OCI-M2 (cell line): ENCODE data around the gene CFAP299.
"Not testable (repeated sequence)": the region's sequence is repeated elsewhere in the genome, so short reads cannot be mapped to it uniquely, and the experiment has no call there.

Source experiments
- DNase-seq: peaks from one replicate; lab custom pipeline; 2025; ENCODE audit not compliant: unreplicated experiment; lab: John Stamatoyannopoulos, UW

The CFAP299 gene

GRCh38 chr4:80335554-80336358, at the start of gene CFAP299:
Gene CFAP299, plus strand, starts transcription at chr4:80335730.
- peak; percentile 83 for DNase-seq

- DNase-seq = no peak
Observed at GRCh38 chr4:80286451-80286850, 49.1 kb upstream of the CFAP299 start.

- not testable (repeated sequence) for DNase-seq
Observed at GRCh38 chr4:80290665-80291064, 44.9 kb upstream of the CFAP299 start.

- DNase-seq = no peak
Observed at GRCh38 chr4:80294206-80294605, 41.3 kb upstream of the CFAP299 start.

GRCh38 chr4:80295336-80295735, 40.2 kb upstream of the CFAP299 start:
- no peak for DNase-seq

GRCh38 chr4:80295826-80296225, 39.7 kb upstream of the CFAP299 start:
- no peak for DNase-seq

- DNase-seq = no peak
Observed at GRCh38 chr4:80301884-80302283, 33.6 kb upstream of the CFAP299 start.

GRCh38 chr4:80302616-80303223, 32.8 kb upstream of the CFAP299 start:
- no peak for DNase-seq

GRCh38 chr4:80305466-80305865, 30.1 kb upstream of the CFAP299 start:
- no peak for DNase-seq

- DNase-seq = no peak
Observed at GRCh38 chr4:80306260-80306659, 29.3 kb upstream of the CFAP299 start.

GRCh38 chr4:80307183-80307735, 28.3 kb upstream of the CFAP299 start:
- no peak for DNase-seq

- no peak for DNase-seq
Observed at GRCh38 chr4:80307774-80308465, 27.6 kb upstream of the CFAP299 start.

GRCh38 chr4:80308466-80308822, 27.1 kb upstream of the CFAP299 start:
- DNase-seq = no peak

GRCh38 chr4:80309294-80310004, 26.1 kb upstream of the CFAP299 start:
- no peak for DNase-seq

GRCh38 chr4:80311130-80311529, 24.4 kb upstream of the CFAP299 start:
- no peak for DNase-seq

- DNase-seq = no peak
Observed at GRCh38 chr4:80312124-80312523, 23.4 kb upstream of the CFAP299 start.

GRCh38 chr4:80313627-80314026, 21.9 kb upstream of the CFAP299 start:
- no peak for DNase-seq

- DNase-seq = not testable (repeated sequence)
Observed at GRCh38 chr4:80315848-80316247, 19.7 kb upstream of the CFAP299 start.

GRCh38 chr4:80321341-80321740, 14.2 kb upstream of the CFAP299 start:
- no peak for DNase-seq

GRCh38 chr4:80321776-80322175, 13.8 kb upstream of the CFAP299 start:
- DNase-seq = no peak

- DNase-seq = no peak
Observed at GRCh38 chr4:80322716-80323115, 12.8 kb upstream of the CFAP299 start.
